AG09309 (cell line): ENCODE data around the gene IL12A.
A peak's percentile ranks its signal among the peaks of the same experiment; 100 is the strongest.

Experiments used
- DNase-seq: peaks from one replicate; pipeline ENCODE4 v3.0.0-alpha.2; 2010; ENCODE audit warnings: low read depth
- H3K4me3 ChIP-seq: 2 replicates; pipeline ENCODE4 v1.5.1; 2011; ENCODE audit warnings: mild to moderate bottlenecking, low read depth, low read length, moderate library complexity; ENCODE audit not compliant: control insufficient read depth
- TF ChIP-seq, protein P1 (sequence below): IDR thresholded peaks from 2 replicates; pipeline ENCODE4 v1.5.1; 2011; ENCODE audit warnings: mild to moderate bottlenecking, low read depth, low read length, inconsistent platforms; ENCODE audit not compliant: insufficient read depth, control insufficient read depth; ENCODE audit errors: missing control alignments

Gene IL12A

GRCh38 chr3:160022068-160022467, 33.4 kb downstream of the IL12A start:
- TF ChIP-seq, protein P1, sequence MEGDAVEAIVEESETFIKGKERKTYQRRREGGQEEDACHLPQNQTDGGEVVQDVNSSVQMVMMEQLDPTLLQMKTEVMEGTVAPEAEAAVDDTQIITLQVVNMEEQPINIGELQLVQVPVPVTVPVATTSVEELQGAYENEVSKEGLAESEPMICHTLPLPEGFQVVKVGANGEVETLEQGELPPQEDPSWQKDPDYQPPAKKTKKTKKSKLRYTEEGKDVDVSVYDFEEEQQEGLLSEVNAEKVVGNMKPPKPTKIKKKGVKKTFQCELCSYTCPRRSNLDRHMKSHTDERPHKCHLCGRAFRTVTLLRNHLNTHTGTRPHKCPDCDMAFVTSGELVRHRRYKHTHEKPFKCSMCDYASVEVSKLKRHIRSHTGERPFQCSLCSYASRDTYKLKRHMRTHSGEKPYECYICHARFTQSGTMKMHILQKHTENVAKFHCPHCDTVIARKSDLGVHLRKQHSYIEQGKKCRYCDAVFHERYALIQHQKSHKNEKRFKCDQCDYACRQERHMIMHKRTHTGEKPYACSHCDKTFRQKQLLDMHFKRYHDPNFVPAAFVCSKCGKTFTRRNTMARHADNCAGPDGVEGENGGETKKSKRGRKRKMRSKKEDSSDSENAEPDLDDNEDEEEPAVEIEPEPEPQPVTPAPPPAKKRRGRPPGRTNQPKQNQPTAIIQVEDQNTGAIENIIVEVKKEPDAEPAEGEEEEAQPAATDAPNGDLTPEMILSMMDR, result no peak
- DNase-seq, result no peak
- no peak overlapping the region for H3K4me3 ChIP-seq

DNA sequence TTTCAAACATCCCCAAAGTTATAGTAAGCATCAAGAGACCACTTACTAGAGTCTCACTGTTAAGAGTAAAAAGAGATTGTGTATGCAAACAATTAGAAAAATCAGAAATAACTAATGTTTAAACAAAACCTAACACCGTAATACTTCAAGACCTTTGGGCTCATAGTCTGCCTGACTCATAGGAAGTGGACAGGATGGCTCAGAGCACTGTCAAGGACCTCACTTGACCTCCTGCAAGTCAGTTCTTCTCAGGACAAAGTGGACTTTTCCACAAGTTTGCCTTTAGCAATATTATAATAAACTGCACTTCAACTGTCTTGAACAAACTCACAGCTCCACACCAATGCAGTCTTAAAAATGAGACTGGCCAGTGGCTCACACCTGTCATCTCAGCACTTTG, 34.8 kb downstream of the IL12A start:
- DNase-seq, result no peak
- no peak overlapping the region for H3K4me3 ChIP-seq
- TF ChIP-seq, protein P1, result no peak

DNA sequence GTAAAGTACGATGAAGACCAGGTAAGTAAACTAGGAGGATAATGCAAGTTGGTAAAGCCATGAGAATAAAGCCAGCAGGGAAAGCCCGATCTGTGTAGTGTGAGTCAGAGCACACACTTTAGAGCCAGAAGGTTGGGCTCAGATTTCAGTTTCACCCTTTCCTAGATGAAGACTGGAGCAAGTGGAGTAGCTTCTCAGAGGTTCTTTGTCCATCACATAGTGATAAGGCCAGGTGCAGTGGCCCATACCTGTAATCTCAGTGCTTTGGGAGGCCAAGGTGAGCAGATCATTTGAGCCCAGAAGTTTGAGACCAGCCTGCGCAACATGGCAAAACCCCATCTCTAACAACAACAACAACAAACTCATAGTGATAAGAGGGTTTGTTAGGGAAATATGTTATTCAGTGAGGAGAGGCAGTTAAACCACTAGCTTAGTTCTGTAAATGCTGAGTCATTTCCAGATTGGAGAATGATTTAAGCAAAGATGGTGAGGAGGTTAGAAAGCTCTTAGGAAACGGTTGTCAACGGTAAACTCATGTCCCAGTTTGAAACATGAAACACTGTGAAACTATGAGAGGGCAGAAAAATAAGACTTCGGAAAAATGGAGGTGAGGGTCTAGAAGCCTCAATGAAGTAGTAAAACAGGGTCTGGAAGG, 39.0 kb downstream of the IL12A start:
- TF ChIP-seq, protein P1, result no peak
- peak; percentile 53 for DNase-seq
- no peak overlapping the region for H3K4me3 ChIP-seq

DNA sequence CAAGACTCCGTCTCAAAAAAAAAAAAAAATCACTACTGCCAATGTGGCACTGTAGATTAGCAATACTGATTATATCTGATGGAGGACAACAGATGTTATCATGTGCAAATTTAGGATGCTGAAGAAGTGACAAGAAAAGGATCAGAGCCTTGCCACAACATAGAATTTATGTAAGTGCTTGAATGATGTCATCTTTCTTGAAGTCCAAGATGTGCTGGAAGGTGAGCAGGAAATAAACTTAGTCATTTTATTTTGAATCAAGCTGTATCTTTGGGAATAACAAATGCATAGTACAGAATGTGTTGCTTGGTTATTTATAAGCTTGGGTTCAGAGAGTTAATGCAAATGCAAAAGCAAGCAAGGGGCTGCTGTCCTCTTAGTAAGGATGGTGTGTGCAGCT, 47.1 kb downstream of the IL12A start:
- DNase-seq, result no peak
- TF ChIP-seq, protein P1, result no peak
- H3K4me3 ChIP-seq, result no peak overlapping the region

DNA sequence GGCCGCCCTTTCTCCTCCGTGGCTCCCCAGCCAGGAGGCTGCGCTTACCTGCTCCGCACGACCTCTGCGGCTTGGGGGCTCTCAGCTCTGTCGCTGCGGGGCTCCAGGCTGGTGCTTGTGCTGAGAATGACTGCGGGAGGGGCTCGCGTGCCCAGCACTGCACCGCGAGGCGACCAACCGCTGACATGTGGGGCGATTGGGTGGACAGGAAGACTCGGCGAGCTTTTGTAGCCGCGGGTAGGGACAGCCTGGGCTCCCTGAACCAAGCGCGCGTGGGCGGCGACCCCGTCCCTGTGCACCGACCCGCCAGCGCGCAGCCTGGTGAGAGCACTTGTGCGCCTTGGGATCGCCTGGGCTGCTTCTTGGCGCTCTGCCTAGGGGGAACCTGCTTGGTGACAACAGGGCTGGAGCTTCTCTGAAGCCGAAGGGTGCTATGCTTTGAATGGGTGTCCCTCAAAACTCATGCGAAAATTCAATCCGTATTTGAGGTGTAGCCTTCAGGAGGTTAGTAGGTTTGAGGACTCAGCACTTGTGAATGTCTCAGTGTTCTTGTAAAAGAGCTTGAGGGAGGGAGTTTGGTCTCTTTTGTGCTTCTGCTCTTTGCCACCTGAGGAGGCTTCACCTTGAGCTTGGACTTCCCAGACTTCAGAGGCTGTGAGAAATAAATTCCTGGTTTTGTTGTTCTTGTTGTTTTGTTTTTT, 50.4 kb downstream of the IL12A start:
- DNase-seq, result no peak
- TF ChIP-seq, protein P1, result no peak
- H3K4me3 ChIP-seq, result peak overlapping the region; percentile 38

DNA sequence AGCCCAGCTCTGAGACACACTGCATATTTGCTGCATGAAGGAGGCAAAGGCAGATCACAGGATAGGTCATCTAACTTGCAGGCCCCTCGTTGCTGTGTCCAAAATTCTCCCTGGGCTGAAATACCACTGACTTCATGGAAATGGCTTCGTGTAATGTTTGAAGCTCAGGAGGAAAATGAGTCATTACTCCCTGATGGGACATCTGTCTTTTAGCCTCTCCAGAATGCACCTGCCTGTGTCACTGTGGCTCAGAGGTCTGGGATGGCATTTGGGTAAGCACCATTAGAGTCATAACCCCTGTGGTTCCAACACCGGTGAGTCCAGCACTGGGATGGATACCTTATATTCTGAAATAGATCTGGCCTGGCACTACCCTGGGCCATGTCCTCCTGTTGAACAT, 51.5 kb downstream of the IL12A start:
- no peak for DNase-seq
- H3K4me3 ChIP-seq, result no peak overlapping the region
- TF ChIP-seq, protein P1, result no peak

- TF ChIP-seq, protein P1, result no peak
- DNase-seq, result no peak
- no peak overlapping the region for H3K4me3 ChIP-seq
These were observed 52.8 kb downstream of the IL12A start for GRCh38 chr3:160041465-160041864.
